GM20000 (cell line): Measurements from ENCODE around the gene HMCN2.

Experiments used
- DNase-seq: peaks from one replicate; pipeline ENCODE4 v3.0.0; 2012; ENCODE audit warnings: low spot score
- CTCF ChIP-seq: IDR thresholded peaks from 2 replicates; pipeline ENCODE4 v1.5.1; 2012; ENCODE audit warnings: mild to moderate bottlenecking, control low read depth; ENCODE audit errors: extremely low read depth, missing control alignments

The HMCN2 gene

GRCh38 chr9:130359819-130360218 lies 94.3 kb downstream of the HMCN2 start:
- no peak for DNase-seq
- no peak for TF ChIP-seq CTCF

GRCh38 chr9:130360672-130361071 lies 95.1 kb downstream of the HMCN2 start:
- TF ChIP-seq CTCF, result no peak
- no peak for DNase-seq

GRCh38 chr9:130361873-130362362 lies 96.4 kb downstream of the HMCN2 start:
- DNase-seq, result no peak
- TF ChIP-seq CTCF, result no peak

GRCh38 chr9:130362691-130363090 lies 97.1 kb downstream of the HMCN2 start:
- no peak for TF ChIP-seq CTCF
- no peak for DNase-seq

GRCh38 chr9:130363755-130364404 lies 98.3 kb downstream of the HMCN2 start:
- no peak for TF ChIP-seq CTCF
- no peak for DNase-seq

GRCh38 chr9:130364619-130365322 lies 99.2 kb downstream of the HMCN2 start:
- no peak for DNase-seq
- TF ChIP-seq CTCF, result no peak

GRCh38 chr9:130365323-130365721 lies 99.8 kb downstream of the HMCN2 start:
- DNase-seq, result no peak
- TF ChIP-seq CTCF, result no peak
